Nucleus accumbens (tissue), 56 donors: ENCODE data around the gene UBR2.

Experiments used
- DNase-seq, 56 donors: peaks; one replicate each; lab custom pipeline; 2025; lab: John Stamatoyannopoulos, UW

The UBR2 gene

DNA sequence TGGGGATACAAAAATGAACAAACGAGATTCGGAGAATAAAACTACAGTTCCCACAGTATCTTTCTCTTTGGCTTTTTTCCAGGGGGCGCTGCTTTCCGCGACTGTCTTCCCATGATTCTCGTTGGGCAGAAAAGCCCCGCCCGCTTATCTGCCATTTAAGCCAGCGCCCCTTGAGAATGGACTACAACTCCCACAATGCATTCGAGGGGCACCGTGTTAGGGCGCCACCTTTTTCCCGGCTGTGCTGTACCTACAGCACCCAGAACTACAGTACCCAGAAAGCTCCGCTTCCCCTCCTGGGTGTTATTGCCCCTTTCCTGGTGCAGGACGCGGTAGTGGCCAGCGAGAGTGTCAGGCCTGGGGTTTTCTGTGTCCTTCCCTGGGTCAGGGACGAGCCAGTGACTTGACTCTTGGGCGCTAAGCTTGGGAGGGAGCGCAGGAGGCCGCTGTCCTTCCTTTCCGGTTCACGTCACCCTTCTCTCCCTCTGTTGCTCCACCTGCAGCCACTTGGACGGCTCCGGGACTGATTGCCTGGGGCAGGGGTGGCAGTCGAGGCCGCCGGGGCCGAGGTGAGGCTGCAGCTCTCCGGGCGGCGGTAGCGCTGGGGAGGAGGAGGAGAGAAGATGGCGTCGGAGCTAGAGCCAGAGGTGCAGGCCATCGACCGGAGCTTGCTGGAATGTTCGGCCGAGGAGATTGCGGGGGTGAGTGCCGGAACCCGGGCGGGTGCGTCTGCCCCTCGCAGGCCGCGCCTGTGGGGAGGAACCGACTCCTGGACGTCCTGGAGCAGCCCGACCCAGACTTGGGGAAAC is at the start of gene UBR2:
TSS of gene UBR2 (plus strand) at position 333 of the 809 bp plus-strand sequence. CDS start at position 624, 291 bp downstream.
- peak; percentile 48 to 99 (median 95) for DNase-seq

DNA sequence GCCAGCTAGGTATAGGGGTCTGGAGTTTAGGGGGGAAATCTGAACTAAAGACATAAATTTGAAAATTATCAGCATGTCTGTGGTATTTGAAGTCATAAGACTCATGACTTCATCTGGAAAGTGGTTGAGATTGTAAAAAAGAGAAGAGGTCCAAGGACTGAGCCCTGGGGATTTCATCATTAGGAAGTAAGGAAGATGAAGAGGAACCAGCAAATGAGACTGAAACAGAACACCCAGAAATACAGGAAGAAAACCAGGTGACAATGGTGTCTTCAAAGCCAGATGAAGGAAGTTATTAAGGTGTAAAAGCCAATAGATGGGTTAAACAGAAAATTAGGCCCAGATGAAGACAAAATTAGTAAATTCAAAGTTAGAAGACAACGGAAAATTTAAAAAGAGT is 49.1 kb upstream of the UBR2 start:
- no peak for DNase-seq

DNA sequence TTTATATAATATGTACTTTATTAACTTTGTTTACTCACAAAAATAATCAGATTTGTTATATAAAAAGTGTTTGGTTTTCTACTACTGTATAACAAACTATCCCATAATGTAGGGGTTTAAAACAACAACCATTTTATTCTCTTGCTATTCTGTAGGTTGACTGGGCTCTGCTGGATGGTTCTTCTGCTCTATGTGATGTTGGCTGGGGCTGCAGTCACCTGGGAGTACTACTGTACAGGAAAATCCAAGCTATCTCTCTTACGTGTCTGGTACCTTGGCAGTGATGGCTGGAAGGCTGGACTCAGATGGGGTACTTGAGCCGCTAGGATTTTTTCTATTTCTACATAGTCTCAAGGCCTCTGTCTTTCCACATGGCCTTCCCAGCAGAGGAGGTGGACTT is 44.0 kb upstream of the UBR2 start:
- DNase-seq: no peak

DNA sequence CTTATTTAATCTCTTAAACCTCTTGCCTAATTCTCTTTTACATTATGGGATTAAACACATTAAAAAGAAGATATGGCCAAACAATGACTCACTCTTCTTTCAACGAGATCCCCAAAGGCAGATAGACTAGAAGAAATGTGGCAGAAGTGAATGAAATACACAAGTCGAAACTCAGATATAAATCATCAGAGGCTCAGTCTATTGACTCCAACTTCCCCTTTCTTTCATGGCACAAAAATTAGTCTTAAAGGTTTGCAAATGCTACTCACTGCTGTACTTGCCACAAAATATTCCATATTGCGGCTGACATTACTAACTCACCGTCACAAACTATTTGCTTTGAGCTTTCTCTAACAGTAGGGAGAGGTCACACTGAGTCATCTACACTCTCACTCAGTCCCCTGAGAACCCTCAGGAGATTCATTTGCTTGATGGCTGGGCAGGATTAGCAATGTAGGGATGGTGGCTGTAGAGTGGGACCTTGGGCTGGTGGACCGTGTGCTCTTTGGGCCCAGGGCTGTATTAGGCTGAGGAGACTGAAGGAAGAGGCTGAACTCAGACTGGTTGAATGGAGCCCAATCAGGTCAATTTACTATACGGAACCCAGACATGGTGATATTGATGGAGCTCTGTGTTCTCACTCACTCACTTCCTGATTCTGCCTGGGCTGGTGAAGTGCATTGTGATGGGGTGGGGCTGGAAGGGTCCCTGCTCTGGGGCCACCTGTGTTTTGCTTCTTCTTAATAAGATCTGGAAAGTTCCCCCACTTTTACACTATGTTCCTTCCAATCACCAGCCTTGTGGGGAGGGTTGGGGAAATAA is 42.8 kb upstream of the UBR2 start:
- DNase-seq: no peak

DNA sequence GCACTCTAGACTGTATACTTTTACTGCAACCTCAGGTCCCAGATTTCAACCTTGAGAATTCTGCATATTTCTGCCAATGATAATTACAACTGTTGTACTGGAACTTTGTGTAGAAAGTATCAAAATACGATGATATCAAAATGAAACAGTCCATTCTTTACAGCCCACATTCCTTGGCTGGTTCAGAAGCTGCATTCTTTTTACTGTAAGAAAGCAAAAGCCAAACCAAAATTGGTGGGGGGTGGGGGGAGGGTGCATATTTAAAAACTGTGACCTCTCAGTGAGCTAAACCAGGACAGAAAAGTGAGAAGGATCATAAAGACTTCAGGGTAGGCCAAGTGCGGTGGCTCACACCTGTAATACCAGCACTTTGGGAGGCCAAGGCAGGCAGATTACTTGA is 41.8 kb upstream of the UBR2 start:
- no peak for DNase-seq

DNA sequence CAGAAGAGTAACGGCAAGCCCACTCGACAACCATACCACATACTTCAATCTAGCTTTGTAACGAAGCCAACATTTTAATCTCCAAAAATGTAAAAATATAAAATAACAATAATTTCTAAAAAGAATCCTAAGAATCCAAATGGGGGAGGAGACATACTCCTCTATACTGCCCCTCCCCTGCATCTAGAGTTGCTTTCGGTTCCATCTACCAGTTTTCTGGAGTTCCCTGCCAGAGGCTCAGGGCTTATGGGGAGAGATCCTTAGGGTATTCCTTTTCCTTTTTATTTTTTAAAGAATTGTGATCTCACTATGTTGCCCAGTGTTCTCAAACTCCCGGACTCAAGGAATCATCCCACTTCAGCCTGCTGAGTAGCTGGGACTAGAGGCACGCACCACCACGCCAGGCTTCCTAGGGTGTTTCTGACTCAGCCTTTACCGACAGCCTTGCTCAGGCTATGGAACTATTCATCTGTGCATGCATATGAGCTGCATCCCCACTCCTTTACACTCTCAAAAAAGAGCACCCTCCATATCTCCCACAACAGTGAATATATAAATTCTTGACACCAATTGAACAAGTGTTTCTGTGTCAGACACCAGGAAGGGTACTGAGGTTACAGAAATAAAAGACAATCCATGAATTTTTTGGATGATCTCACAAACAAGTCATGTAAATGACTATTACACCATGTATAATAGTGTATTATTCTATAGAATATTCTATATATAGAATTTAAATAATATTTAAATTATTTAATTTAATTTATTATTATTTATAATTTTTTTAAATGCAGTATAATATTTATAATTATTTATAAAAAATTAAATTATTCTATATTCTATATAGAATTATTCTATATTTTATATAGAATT is 40.7 kb upstream of the UBR2 start:
- DNase-seq: no peak

DNA sequence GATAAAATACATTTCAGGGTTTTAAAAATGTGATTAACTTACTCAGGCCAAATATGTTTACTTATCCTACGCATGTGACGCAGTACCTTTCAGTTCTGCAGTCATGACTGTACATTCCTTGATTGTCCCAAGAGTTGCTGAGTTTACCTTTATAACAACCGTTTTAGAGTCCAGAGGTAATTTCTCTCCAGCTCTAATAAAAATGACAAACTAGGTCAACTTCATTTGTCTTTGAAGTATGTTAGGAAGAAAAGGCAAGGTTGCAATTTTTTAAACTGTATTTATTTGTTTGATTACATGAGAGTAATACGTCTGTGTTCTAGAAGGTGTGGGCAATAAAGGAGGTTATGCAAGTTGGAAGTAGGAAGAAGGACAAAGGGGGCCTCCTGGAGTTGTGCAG is 38.6 kb upstream of the UBR2 start:
- no peak for DNase-seq

DNA sequence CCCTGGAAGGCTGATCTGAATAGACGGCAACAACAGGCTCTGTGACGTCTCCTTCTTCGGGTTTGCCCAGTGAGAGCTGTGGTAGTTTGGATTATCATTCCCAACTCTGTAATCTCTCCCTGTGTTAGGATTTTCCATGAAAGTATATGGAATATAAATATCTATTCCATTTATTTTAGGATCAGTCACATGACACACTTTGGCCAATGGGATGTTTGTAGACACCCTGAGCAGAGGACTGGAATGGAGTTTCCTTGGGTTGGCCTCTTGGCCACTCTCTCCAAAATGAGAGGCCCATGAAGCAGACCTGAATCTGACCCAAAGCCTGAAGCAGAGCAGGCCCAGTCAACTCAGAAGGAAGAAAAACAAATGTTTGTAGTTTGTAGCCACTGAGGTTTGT is 37.2 kb upstream of the UBR2 start:
- no peak for DNase-seq

DNA sequence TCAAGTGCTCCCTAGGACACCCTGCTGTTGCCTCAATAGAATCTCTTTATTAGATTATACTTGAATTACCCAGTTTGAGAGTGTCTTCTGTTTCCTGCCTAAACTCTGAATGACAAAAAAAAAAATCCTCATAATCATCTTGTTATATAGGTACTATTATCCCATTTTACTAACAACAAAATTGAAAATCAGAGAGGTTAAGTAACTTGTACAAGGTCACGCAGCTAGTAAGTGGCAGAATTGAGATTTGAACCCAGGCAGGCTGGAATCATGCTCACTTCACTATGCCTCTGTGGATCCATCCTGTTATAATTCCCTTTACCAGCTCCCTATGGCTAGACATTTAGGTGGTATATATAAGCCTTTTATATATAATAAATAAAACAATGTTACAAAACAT is 36.6 kb upstream of the UBR2 start:
- DNase-seq: no peak

DNA sequence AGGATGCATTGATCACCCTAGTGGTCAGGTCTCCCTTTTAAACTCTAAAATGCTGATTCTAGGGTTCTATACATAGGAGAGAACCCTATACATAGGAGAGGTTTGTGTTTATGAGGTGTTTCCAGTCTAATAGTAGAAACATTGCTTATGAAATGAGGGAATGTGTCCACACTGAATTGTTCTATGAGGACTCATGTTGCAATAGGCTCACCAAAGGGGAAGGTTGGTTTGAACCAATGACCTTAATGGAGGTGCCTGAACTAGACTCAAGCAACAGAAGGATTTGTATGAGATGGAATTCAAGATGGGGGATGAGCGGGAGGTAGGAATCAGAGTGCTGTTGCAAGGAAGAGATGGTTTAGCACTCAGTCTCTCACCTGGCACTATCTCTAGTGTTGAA is 33.5 kb upstream of the UBR2 start:
- no peak for DNase-seq

DNA sequence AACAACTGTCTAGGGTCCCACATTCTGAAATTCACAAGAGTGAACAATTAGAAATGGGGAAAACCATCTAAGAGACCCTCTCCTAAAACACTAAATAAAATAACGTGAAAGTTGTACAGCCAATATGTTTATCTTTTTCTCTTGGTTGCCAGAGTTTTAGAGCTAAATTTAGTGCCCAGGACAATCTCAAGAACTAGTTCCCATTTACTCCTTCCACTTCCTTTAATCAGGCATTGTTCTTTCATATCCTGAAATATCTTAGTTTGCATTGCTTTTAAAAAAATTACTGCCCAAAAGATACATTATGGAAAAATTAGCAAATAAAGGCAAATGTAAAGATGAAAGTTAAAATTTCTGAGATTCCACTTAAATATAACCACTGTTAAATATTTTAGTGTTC is 33.1 kb upstream of the UBR2 start:
- no peak for DNase-seq

DNA sequence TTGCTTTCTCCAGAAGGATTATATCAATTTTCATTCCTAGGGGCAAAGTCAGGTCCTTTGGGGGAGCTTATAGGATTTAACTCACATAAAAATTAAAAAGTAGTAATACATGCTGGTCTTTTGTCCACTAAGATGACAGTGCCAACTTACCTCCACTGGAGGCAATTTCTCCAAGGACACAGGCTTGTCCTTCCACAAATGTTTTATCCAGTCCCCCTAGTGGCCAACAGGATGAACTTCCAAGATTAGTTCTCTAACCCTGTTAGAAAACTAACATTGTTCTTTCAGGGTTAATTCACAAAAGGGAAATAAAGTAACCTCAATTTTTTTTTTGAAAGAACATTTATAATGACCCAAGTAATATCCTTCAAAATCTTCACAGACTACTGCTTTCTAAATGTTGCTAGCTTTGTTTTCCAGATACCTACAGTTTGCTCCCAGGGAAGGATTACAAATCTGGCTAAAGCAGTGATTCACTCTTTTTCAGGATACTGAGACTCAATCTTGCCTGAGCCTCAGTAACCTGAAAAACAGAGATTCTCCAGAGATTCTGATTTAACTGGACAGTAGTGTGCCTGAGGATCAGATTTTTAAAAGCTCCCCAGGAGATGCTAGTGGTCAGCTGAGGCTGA is 31.7 kb upstream of the UBR2 start:
- DNase-seq: peak in 3 of 56 donors; percentile 1 to 17 (median 4)

DNA sequence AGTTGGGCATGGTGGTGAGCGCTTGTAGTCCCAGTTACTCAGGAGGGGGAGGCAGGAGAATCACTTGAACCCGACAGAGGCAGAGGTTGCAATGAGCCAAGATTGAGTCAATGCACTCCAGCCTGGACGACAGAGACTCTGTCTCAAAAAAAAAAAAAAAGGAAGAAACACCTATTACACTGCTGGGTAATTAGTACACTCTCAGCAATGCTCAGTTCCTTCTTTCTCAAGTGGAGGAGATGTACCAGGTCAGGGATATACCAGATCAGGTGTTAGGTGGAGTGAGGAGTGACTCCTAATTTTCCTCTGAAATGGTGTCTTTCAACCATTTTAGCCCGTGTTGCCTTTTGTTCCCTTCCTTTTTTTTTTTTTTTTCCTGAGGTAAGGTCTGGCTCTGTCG is 30.0 kb upstream of the UBR2 start:
- no peak for DNase-seq

DNA sequence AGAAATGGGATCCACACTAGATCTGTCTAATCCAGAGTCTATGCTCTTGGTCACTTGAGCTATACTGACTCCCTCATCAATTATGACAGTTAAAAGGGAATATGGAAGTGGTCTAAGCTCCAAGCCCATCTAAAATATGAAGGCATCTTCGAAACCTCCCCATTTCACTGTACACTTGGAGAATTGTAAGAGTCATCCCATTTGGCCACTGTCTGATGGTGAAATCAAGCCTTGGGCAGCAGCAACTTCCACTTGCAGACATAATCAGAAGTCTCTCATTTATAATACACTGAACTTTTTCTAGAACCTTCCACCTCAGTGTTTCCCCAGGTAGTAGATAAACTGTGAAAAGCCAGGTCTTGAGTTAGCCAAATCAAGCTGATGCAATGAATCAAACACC is 26.3 kb upstream of the UBR2 start:
- DNase-seq: no peak

DNA sequence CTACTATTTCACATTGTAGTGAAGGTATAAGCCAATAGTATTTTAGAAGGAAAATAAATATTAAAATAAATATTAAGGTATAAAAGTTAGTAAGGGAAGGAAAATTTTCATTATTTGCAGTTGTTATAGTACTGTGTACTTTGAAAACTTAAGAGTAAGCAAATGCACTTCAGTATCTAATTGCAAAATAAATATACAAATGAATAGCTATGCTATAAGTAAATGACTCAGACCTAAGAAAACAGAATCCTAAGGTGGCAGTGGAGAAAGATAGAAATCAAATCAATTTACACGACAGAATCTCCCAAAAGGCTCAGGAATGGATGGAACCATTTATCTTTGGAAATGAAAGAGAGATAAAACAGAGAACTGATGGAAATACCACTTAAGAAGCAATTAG is 24.7 kb upstream of the UBR2 start:
- no peak for DNase-seq

DNA sequence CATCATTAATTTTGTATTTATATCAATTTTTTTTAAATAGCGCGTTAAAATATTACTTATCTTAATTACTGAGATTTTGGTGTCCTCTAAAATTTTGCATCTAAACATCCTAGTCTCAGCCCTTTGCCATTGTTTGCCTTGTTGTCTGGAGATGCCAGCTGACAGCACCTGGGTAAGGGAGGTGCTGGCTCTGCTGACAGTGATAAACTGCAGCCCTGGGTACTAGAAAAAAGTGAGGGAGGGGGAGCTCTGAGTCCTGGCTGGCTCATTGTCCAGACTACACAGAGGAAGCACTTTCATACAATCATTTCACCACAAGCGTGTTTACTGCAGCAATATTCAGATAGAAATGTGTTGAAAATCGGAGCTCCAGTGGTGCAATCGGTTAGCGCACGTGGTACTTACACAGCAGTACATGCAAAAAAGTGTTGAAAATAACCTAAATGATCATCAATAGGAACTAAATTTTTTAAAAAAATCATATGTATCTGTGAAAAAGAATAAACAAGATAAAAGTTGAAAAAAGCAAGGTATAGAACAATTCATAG is 18.5 kb upstream of the UBR2 start:
- DNase-seq: no peak

DNA sequence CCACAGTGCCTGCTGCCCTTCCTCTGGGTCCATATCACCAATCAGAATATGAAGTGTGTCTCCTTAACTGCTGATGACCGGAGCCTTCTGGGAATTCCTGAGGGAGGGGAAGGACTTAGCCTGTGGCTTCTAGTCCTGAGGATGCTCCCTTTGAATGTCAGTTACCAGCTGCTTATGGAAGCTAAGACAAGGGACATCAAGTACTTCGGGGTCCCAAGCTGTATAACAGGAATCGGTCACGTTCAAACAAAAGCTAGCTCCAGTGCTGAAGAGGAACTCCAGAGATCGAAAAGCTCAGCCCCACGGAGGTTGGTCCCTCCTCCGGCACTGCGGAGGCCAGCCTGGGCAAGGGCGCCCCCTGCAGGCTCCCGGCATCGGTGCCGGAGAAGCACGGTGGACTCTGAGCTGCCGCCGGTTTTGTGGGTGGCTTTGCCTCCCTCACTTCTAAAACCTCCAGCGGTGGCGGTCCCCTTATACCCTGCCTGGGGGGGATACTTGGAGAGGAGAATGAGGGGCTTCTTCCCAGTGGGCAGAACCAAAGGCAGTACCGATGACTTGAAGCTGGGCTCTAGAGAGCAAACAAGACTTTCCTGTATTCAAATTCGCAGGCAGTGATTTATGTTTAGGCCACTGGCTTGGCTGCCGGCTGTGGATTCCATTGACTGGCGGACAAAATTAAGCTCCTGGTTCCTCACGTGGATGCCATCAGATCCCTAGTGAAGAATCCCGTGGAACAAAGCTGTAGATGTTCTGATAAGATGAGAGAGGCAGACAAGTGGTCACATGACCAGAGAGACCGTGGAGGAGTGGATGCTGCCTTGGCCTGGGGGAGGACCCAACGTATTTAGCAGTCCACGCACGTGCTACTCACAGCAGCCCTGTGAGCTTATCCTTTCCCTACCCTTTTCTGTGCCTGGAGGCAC is 16.2 kb upstream of the UBR2 start:
- peak; percentile 23 to 93 (median 82) for DNase-seq

DNA sequence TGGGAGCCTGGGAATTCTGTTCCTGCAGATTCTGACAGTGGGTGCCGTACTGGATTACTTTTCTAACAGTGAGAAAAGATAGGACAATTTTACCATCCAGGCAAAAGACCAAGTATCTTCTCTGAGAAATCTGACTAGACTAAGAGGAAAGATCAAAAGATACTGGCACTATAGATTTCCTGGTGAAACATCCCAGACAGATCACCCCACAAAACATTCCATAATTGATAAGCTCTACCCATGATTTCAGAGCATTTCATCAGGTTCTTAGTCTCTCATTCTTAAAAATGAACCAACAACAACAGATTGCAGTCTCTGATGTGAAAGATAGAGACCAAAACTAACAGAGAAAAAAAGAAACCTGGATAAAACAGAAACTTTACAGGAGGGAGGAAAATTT is 13.6 kb upstream of the UBR2 start:
- DNase-seq: no peak

DNA sequence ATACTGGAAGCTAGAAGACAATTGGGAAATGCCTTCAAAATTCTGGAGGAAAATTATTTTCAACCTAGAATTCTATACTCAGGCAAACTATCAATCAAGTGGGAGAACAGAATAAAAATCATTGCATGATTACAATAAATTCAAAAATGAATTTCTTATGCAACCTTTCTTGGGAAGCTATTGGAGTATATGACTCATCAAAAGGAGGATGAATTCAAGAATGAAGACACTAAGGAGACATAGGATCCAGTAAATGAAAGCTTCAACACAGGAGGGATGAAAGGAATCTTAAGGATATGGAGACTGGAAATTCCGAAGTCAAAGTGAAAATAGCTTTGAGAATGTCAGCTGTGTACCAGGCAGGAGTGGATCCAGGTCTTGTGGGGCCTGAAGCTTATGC is 12.6 kb upstream of the UBR2 start:
- no peak for DNase-seq
